SK-N-SH (cell line): ENCODE data around the gene GCA.

Source experiments
- ELF1 ChIP-seq: IDR thresholded peaks from 2 replicates; pipeline ENCODE4 v1.4.0; 2012
- EP300 ChIP-seq, 2 experiments: IDR thresholded peaks; 2 replicates each; pipeline versions ENCODE4 v1.4.0 to v1.6.1; 2012; ENCODE audit warnings: borderline replicate concordance in 1 of 2, low read depth in 1 of 2, low read length in 1 of 2
- GABPA ChIP-seq: IDR thresholded peaks from 2 replicates; pipeline ENCODE4 v1.4.0; 2012; ENCODE audit warnings: low read depth, mild to moderate bottlenecking
- MXI1 ChIP-seq: IDR thresholded peaks from 2 replicates; pipeline ENCODE4 v1.6.1; 2012; ENCODE audit warnings: mild to moderate bottlenecking, low read depth, low read length, improper control_type of control experiment
- POLR2AphosphoS5 ChIP-seq: IDR thresholded peaks from 2 replicates; pipeline ENCODE4 v1.6.1; 2012; ENCODE audit warnings: low read depth, low read length
- TF ChIP-seq, protein P1 (sequence below): IDR thresholded peaks from 2 replicates; pipeline ENCODE4 v1.6.1; 2012; ENCODE audit warnings: mild to moderate bottlenecking, low read depth, low read length, moderate library complexity
- TF ChIP-seq, protein P2 (sequence below): fragments of 200-600 bp; sonication (generic); IDR thresholded peaks from 2 replicates; pipeline ENCODE4 v1.6.1; 2017; ENCODE audit warnings: antibody characterized with exemption, mild to moderate bottlenecking, moderate library complexity
- TF ChIP-seq, protein P3 (sequence below): IDR thresholded peaks from 2 replicates; pipeline ENCODE4 v1.4.0; 2012; ENCODE audit warnings: low read depth

DNA sequence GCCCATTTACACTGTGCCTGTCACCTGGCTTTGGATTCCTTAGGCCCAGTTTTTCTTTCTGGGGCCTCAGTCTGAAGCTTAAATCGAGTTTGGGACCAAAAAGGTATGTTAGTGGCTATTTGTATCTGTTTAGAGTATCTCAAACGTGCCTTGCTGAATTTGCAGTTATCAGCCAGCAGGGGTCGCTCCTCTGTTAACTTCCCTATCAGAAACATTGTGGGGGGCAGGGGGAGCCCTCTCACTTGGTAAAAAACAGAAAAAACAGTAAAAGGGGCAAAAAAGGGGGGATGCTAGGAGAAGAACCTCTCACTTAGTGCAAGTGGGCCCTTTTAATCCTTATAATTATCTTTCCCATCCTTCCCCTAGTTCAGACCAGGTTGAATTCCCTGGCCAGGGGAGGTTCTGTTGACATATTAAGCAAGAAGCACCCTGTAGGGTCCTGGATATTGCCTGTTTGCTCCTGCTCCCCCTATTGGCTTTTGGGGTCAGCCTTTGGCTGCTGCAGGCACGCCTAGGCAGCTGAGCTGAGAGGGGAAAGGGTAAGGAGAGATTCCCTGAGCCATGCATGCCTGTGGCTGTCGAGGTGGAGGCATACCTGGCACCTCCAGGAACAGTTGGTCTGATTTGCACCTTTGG is 16.7 kb upstream of the GCA start:
- TF ChIP-seq MXI1 (no peak), EP300 (IDR thresholded peaks at IDR 0.05; ENCODE audit: borderline replicate concordance in 1 of 2, low read depth in 1 of 2, low read length in 1 of 2) (no peak), ELF1 (no peak), GABPA (no peak), POLR2AphosphoS5 (no peak)
- TF ChIP-seq, protein P1, sequence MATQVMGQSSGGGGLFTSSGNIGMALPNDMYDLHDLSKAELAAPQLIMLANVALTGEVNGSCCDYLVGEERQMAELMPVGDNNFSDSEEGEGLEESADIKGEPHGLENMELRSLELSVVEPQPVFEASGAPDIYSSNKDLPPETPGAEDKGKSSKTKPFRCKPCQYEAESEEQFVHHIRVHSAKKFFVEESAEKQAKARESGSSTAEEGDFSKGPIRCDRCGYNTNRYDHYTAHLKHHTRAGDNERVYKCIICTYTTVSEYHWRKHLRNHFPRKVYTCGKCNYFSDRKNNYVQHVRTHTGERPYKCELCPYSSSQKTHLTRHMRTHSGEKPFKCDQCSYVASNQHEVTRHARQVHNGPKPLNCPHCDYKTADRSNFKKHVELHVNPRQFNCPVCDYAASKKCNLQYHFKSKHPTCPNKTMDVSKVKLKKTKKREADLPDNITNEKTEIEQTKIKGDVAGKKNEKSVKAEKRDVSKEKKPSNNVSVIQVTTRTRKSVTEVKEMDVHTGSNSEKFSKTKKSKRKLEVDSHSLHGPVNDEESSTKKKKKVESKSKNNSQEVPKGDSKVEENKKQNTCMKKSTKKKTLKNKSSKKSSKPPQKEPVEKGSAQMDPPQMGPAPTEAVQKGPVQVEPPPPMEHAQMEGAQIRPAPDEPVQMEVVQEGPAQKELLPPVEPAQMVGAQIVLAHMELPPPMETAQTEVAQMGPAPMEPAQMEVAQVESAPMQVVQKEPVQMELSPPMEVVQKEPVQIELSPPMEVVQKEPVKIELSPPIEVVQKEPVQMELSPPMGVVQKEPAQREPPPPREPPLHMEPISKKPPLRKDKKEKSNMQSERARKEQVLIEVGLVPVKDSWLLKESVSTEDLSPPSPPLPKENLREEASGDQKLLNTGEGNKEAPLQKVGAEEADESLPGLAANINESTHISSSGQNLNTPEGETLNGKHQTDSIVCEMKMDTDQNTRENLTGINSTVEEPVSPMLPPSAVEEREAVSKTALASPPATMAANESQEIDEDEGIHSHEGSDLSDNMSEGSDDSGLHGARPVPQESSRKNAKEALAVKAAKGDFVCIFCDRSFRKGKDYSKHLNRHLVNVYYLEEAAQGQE, result no peak
- TF ChIP-seq, protein P2, sequence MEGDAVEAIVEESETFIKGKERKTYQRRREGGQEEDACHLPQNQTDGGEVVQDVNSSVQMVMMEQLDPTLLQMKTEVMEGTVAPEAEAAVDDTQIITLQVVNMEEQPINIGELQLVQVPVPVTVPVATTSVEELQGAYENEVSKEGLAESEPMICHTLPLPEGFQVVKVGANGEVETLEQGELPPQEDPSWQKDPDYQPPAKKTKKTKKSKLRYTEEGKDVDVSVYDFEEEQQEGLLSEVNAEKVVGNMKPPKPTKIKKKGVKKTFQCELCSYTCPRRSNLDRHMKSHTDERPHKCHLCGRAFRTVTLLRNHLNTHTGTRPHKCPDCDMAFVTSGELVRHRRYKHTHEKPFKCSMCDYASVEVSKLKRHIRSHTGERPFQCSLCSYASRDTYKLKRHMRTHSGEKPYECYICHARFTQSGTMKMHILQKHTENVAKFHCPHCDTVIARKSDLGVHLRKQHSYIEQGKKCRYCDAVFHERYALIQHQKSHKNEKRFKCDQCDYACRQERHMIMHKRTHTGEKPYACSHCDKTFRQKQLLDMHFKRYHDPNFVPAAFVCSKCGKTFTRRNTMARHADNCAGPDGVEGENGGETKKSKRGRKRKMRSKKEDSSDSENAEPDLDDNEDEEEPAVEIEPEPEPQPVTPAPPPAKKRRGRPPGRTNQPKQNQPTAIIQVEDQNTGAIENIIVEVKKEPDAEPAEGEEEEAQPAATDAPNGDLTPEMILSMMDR, result peak; percentile 55
- TF ChIP-seq, protein P3, sequence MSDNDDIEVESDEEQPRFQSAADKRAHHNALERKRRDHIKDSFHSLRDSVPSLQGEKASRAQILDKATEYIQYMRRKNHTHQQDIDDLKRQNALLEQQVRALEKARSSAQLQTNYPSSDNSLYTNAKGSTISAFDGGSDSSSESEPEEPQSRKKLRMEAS, result no peak
